Tongue (tissue), 3 donors: Measurements from ENCODE around the gene MCOLN1. TPM values are rescaled to one million over a fixed set of nuclear protein-coding genes. Genes with fewer than 3 reads are reported as not detected.

Source experiments
- DNase-seq: peaks from one replicate; pipeline ENCODE4 v3.0.0-alpha.2; 2015
- small RNA-seq: library from RNA; depleted of rRNA; stranded (forward); fragments of <200 nt; gene quantifications from one replicate; pipeline ENCODE3, GENCODE V24; 2014; ENCODE audit warnings: low replicate concordance
- total RNA-seq: library from RNA; depleted of rRNA; stranded (reverse); fragments of >200 nt; gene quantifications from one replicate; pipeline ENCODE4 v1.2.3, GENCODE V29; 2014

The MCOLN1 gene
- total RNA-seq, 1 donor from 2014 or later, result 4.2 TPM

- DNase-seq, result no peak
Observed at GRCh38 chr19:7578127-7578526, 55.7 kb downstream of the MCOLN1 start.

- DNase-seq, result no peak
Observed at GRCh38 chr19:7579182-7579581, 56.8 kb downstream of the MCOLN1 start.

GRCh38 chr19:7582446-7582845, 60.0 kb downstream of the MCOLN1 start:
- DNase-seq, result no peak

Small RNAs within 50 kb of the gene (small RNA-seq; reads per million reads assigned to genes)
- not detected for gene AC008878.2

Other genes starting within 250 kb of the MCOLN1 start
- 54.2 TPM for gene INSR, start 228.2 kb upstream of the MCOLN1 start, total RNA-seq
- gene ARHGEF18, start 173.7 kb upstream of the MCOLN1 start, total RNA-seq, result 23.6 TPM
- gene PEX11G, start 33.6 kb upstream of the MCOLN1 start, total RNA-seq, result 6.1 TPM
- 24.2 TPM for gene ZNF358, start 6.5 kb upstream of the MCOLN1 start, total RNA-seq
- 43.5 TPM for gene PNPLA6, start 13.1 kb downstream of the MCOLN1 start, total RNA-seq
- gene CAMSAP3, start 73.2 kb downstream of the MCOLN1 start, total RNA-seq, result 7.0 TPM
- 32.7 TPM for gene XAB2, start 106.9 kb downstream of the MCOLN1 start, total RNA-seq
- gene PET100, start 107.2 kb downstream of the MCOLN1 start, total RNA-seq, result 20.4 TPM
- not detected for gene PCP2, start 111.1 kb downstream of the MCOLN1 start, total RNA-seq
- 19.1 TPM for gene STXBP2, start 114.5 kb downstream of the MCOLN1 start, total RNA-seq
- 1.5 TPM for gene RETN, start 146.4 kb downstream of the MCOLN1 start, total RNA-seq
- gene MCEMP1, start 154.5 kb downstream of the MCOLN1 start, total RNA-seq, result not detected
- gene TRAPPC5, start 158.2 kb downstream of the MCOLN1 start, total RNA-seq, result 26.7 TPM
- not detected for gene FCER2, start 179.5 kb downstream of the MCOLN1 start, total RNA-seq
- gene CLEC4G, start 209.5 kb downstream of the MCOLN1 start, total RNA-seq, result not detected
- 2.7 TPM for gene CD209, start 224.9 kb downstream of the MCOLN1 start, total RNA-seq
- not detected for gene CLEC4M, start 240.6 kb downstream of the MCOLN1 start, total RNA-seq